RWPE2 (cell line): ENCODE results near the gene ATF3.

Experiments
- ATAC-seq: fragments of 200-7000 bp; cut with Tn5 transposase; 3 replicates; pipeline ENCODE4 v1.9.1; 2021; ENCODE audit warnings: low read depth
- DNase-seq: peaks from one replicate; pipeline ENCODE4 v3.0.0-alpha.2; 2020; ENCODE audit warnings: low spot score
- H3K27ac ChIP-seq: fragments of 450-650 bp; 2 replicates; pipeline ENCODE4 v1.5.1; 2017; ENCODE audit warnings: mild to moderate bottlenecking; ENCODE audit not compliant: poor library complexity, severe bottlenecking
- H3K27me3 ChIP-seq: fragments of 250-450 bp; sonication (Bioruptor Pico); 2 replicates; pipeline ENCODE4 v1.5.1; 2021; ENCODE audit warnings: mild to moderate bottlenecking, moderate library complexity; ENCODE audit not compliant: insufficient read depth, poor library complexity, severe bottlenecking
- H3K36me3 ChIP-seq: fragments of 250-450 bp; sonication (Bioruptor Pico); 2 replicates; pipeline ENCODE4 v1.5.1; 2020; ENCODE audit warnings: low read depth, mild to moderate bottlenecking, moderate library complexity
- H3K4me1 ChIP-seq: fragments of 250-450 bp; sonication (Bioruptor Pico); 2 replicates; pipeline ENCODE4 v1.5.1; 2021; ENCODE audit warnings: mild to moderate bottlenecking, moderate library complexity; ENCODE audit not compliant: insufficient read depth, poor library complexity, severe bottlenecking
- H3K4me3 ChIP-seq: fragments of 250-450 bp; sonication (Bioruptor Pico); 2 replicates; pipeline ENCODE4 v1.5.1; 2021; ENCODE audit warnings: mild to moderate bottlenecking, moderate library complexity; ENCODE audit not compliant: severe bottlenecking
- H3K9me3 ChIP-seq: fragments of 250-450 bp; sonication (Bioruptor Pico); 2 replicates; pipeline ENCODE4 v1.5.1; 2021; ENCODE audit warnings: mild to moderate bottlenecking, moderate library complexity; ENCODE audit not compliant: severe bottlenecking
- TF ChIP-seq, protein P1 (sequence below): fragments of 450-650 bp; IDR thresholded peaks from one replicate; pipeline ENCODE4 v1.5.1; 2017; ENCODE audit warnings: mild to moderate bottlenecking, moderate library complexity; ENCODE audit not compliant: poor library complexity, severe bottlenecking

The ATF3 gene

DNA sequence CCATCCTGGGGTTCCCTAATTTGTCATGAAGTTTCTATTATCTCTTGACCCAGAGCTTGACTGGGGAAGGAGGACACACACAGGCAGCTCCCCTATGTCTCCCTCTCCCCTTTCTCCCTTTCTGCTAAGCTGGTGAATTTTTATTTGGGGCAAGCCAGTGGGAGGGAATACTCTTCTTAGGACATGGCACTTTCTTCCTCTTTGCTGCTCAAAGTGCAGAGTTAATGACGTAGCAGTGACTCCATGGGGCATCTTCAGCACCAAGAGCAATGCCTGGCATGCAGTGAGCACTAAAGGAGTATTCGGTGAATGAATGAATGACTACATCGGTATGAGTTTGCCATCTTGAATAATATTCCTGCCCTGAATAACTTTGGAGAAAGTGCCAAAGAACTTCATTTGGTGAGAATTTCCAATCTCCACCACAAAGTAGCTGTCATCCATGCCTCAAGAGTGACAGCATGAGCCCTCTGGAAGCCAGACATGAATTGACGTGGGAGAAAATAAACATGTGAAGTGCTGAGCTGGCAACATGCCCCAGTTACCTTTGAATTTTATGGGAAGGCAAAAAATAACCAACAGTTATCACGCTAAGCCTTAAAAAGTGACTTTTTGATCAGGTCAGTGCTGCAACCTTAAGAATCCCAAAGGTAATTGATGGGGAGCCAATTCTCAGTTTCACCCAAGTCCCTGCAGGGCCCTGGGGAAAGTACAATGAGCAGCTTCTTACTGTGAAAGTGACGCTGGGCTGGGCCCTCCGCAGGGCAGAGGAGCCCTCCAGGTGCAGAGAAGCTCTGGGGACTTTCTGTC is 22.1 kb upstream of the ATF3 start:
- ATAC-seq (no peak), DNase-seq (no peak)
- Histone ChIP-seq H3K4me1 (no peaks in the 10 kb centered on the region), H3K9me3 (no peaks in the 10 kb centered on the region), H3K27ac (no peak overlapping the region), H3K36me3 (no peaks in the 10 kb centered on the region), H3K4me3 (no peak overlapping the region), H3K27me3 (no peaks in the 10 kb centered on the region)
- TF ChIP-seq, protein P1, sequence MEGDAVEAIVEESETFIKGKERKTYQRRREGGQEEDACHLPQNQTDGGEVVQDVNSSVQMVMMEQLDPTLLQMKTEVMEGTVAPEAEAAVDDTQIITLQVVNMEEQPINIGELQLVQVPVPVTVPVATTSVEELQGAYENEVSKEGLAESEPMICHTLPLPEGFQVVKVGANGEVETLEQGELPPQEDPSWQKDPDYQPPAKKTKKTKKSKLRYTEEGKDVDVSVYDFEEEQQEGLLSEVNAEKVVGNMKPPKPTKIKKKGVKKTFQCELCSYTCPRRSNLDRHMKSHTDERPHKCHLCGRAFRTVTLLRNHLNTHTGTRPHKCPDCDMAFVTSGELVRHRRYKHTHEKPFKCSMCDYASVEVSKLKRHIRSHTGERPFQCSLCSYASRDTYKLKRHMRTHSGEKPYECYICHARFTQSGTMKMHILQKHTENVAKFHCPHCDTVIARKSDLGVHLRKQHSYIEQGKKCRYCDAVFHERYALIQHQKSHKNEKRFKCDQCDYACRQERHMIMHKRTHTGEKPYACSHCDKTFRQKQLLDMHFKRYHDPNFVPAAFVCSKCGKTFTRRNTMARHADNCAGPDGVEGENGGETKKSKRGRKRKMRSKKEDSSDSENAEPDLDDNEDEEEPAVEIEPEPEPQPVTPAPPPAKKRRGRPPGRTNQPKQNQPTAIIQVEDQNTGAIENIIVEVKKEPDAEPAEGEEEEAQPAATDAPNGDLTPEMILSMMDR = no peak

DNA sequence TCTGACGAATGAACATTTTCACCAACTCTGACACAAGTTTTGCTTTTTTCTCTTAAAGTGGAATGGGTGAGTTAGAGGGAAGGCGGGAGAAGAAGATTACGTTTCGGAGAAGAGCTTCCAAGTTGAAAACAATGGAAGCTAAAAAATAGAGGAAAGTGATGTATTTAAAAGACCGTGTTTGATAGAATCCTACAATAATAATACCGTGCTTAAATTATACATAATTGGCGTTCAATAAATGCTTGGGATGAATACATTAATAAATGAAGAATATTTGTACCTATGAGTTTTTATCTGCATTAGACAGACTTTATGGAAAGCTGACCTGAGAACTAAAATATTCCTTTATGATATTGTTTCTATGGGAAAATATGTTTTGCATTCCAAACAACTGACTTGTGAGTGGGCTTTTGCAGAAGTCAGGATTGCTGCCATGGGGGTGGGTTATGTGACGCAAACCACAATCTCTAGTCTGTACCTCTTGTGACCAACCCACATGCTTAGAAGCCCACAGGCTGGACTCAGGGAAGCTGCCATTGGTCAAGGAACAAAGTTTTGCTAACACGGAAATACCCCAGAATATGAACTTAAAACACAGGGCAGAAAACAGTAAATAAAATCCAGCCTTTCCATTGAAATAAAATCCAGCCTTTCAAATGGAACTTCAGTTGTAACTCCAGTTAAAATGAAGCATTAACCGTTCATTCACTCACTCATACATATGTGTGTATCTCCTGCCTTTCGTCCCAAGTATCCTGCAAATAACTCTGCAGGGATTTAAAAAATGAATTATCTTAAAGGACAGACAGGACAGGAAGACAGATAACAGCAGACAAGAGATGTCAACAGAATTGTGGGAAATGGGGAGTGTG is 21.3 kb upstream of the ATF3 start:
- no peak overlapping the region for H3K27ac ChIP-seq
- DNase-seq (no peak), ATAC-seq (no peak)
- TF ChIP-seq, protein P1 = no peak
- H3K4me1 ChIP-seq = no peaks in the 10 kb centered on the region
- H3K27me3 ChIP-seq = no peaks in the 10 kb centered on the region
- H3K36me3 ChIP-seq = no peaks in the 10 kb centered on the region
- no peaks in the 10 kb centered on the region for H3K9me3 ChIP-seq
- H3K4me3 ChIP-seq = no peak overlapping the region

DNA sequence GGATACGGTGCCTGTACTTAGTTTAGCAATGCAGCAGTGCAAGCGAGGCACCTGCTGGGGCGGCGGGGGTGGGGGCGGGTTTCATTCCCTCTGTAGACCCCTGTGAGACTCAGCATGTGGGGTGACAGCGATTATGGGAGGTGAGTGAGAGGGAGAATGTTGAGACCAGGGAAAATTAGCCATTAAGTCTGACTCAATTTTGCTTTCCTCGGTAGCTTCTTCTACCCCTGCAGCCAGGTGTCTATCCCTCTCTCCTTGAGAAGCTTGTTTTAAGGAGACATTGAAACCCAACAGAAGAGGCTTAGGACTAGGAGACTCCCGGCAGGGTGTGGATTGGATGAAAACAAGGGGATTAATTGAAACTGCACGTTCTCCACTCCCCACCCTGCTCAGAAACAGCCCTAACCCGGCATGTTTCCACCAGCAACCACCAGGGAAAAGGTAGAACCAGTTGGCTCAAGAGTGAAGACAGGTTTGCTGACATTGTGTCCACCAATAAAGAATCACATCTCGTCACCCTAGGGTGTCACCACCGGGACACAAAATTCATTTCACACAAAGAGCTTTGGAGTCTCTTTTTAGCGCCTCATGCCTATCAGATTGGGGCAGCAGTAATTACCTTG is 20.6 kb upstream of the ATF3 start:
- Histone ChIP-seq H3K27me3 (no peaks in the 10 kb centered on the region), H3K4me3 (no peak overlapping the region), H3K9me3 (no peaks in the 10 kb centered on the region), H3K36me3 (no peaks in the 10 kb centered on the region), H3K27ac (no peak overlapping the region), H3K4me1 (no peaks in the 10 kb centered on the region)
- TF ChIP-seq, protein P1 = no peak
- no peak for ATAC-seq
- DNase-seq = no peak

DNA sequence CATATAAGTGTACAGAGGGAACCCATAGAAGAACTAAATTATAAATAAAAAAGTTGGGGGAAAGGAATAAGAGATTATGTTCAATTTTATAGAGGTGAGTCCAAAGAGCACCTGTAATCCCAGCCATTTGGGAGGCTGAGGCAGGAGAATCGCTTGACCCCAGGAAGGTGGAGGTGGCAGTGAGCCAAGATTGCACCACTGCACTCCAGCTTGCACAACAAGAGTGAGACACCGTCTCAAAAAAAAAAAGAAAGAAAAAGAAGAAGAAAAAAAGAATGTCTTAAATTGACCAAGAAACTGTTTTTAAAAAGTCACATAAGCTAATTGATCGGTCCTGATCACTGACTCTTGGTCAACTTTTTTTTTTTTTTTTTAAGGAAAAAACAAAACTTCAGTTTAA is 19.1 kb upstream of the ATF3 start:
- Histone ChIP-seq H3K27me3 (no peaks in the 10 kb centered on the region), H3K4me1 (no peaks in the 10 kb centered on the region), H3K9me3 (no peaks in the 10 kb centered on the region), H3K36me3 (no peaks in the 10 kb centered on the region), H3K4me3 (no peak overlapping the region), H3K27ac (no peak overlapping the region)
- no peak for ATAC-seq
- no peak for DNase-seq
- TF ChIP-seq, protein P1 = no peak
